ENCODE data around the gene SH3BP1.

GRCh38 chr22:37657590-37658132, 18.2 kb downstream of the SH3BP1 start:
- TF ChIP-seq CTCF (IDR thresholded peaks at IDR 0.05), result no peak
- TF ChIP-seq FOXP1 (CRISPR knock-in tag; IDR thresholded peaks at IDR 0.05; ENCODE audit: borderline replicate concordance), result no peak
- TF ChIP-seq CREB1 (CRISPR knock-in tag; IDR thresholded peaks at IDR 0.05), result no peak
- no peak for TF ChIP-seq USF2 (CRISPR knock-in tag; IDR thresholded peaks at IDR 0.05)
- TF ChIP-seq ZNF232 (CRISPR knock-in tag; IDR thresholded peaks at IDR 0.05), result no peak
- TF ChIP-seq JUN (CRISPR knock-in tag; IDR thresholded peaks at IDR 0.05), result no peak
- no peak for TF ChIP-seq PREB (CRISPR knock-in tag; IDR thresholded peaks at IDR 0.05; ENCODE audit: borderline replicate concordance)

All from WTC11 (cell line).